HG02938 (cell line): ENCODE measurements around the gene AHNAK.

Experiments
- ATAC-seq: cut with Tn5 transposase; IDR thresholded peaks from one replicate; pipeline ENCODE4 v1.9.1; 2021; ENCODE audit warnings: mild to moderate bottlenecking, moderate library complexity; ENCODE audit not compliant: unreplicated experiment

AHNAK gene

DNA sequence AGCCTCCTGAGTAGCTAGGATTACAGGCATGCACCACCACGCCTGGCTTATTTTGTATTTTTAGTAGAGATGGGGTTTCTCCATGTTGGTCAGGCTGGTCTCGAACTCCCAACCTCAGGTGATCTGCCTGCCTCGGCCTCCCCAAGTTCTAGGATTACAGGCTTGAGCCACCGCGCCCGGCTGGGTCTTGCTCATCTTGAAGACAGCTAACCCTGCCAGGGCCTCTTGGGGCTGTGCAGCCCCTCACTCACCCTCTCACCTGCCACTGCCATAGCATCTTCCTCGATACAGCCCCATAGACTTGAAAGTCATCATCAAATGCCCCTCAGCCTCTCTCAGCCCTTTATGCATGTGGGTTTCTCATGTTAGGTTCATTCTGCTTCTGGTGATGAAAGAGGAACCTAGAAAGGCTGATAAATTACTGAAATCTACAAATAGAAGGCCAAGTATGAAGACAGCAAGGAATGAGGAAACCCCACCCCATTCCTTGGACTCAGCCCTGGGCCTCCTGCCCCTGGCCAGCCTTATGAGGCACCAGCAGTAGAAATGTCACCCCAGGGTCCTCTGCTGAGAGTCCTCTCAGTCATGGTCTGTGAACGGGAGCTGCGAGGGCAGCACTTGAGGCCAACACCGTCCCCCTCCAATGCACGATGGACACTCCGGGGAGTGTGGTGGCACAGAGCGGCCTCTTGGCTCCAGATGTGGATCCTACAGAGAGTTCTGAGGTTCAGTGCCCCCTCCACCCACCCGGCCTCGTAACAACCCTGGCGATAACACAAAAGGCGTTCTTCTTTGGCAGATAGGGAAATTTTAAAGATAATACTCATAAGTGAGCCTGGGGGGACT, 103.0 kb downstream of the AHNAK start:
- no peak for ATAC-seq

DNA sequence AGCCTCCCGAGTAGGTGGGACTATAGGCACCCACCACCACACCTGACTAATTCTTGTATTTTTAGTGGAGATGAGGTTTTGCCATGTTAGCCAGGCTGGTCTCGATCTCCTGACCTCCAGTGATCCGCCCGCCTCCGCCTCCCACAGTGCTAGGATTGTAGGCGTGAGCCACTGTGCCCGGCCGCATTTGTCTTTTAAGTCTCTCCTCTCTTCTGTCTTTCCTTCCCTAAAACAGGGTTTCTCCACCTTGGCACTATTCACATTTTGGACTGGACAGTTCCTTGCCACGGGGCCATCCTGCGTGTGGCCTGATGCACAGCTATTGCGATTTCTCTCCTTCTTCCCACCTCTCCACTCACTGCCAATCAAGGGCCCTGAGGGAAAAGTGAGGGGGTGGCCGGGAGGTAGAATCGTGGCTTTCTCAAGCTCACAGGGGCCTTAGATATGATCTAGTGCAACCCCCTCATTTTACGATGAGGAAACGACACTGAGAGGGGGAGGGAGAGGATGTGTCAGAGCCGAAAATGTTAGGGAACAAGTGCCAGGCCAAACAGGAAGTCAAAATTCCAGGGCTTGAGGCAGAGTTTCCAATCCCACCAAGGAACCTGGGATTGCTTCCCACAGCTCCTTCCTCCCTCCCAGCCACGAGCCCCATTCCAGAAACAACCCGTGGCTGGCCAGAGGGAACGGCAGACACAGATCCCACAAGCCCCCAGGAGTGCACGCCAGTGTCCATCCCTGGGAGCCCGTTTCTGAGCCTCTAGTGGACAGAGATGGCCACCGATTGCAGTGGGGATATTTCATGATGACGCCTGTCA, 106.6 kb downstream of the AHNAK start:
- ATAC-seq = no peak

DNA sequence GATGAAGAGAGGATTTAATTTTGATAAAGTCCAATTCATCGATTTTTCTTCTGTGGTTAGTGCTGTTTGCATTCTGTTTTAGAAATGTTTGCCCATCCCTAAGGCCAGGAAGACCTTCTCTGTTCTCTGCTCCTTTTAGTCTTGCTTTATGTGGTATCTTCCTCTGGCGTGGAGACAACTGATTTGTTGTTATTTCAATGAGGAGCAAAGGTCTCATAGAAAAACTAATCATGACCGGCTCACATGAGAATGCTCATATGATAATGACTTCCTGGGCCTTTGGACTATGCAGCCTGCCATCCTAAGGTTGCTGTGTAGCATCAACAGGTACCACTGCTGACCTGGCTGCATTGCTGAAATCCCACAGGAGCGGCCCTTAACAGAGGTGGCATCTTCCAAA, 108.0 kb downstream of the AHNAK start:
- ATAC-seq = no peak

DNA sequence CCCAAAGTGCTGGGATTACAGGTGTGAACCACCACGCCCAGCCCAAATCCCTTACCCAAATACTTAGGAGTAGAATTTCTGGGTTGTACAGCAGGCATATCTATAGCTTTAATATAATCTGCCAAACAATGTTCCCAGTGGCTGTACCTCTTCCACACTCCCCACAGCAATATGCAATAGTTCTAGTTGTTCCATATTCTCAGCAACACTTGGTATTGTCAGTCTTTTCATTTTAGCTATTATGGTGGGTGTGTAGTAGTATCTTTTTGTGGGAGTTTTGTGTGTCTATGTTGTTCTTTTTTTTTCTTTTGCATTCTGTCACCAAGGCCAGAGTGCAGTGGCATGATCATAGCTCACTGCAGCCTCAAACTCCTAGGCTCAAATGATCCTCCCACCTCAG, 109.0 kb downstream of the AHNAK start:
- no peak for ATAC-seq

DNA sequence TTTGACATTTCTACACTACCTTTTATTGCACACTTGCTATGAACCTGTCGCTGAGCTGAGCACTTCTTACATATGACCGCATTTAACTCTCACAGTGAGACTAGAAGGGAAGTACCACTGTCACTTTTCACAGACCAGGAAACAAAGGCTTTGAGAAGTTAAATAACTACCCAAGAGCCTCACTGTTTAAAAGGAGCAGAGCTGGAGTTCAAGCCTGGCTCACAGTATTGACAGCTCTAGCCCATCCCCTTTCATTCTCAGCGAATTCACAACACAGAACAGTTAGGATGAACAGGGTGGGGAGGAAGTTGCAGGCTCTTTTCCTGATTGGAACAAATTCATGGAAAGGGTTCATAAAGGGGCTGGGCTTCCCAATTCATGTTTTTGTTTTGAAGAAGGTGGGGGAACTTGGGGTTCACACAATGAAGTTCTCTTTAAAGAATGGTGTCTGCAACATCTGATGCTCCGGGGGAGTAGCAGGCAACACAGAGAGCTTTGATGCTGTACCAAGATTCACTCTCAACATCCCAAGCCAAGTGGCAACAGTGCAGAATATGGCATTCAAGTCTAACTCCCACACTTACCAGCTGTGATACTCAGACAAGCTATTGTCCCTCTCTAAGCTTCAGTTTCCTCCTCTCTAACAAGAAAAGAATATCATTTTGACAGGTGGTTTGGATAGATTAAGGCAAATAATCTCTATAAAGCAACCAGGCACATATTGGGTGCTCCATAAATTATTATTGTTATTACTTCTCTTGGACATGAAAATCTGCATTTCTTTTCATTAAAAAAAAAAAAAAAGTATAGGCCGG, 110.6 kb downstream of the AHNAK start:
- ATAC-seq = no peak

DNA sequence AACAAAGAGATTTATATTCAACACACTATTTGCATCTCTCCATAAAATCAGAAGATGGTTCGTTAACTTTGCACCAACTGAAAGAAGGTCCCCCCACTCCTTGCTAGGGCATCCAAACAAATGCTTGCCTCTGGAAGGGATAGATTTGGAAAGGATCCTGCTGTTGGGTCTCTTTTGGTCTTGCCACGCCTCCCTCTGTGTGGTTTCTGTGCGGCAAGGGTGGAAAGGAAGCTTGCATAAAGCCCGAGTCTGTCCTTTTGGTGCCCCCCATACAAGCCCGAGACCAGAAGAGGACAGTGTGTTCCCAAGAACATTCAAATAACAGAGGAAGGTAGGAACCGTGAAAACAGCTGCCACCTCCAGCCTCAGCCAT, 112.7 kb downstream of the AHNAK start:
- ATAC-seq = no peak

DNA sequence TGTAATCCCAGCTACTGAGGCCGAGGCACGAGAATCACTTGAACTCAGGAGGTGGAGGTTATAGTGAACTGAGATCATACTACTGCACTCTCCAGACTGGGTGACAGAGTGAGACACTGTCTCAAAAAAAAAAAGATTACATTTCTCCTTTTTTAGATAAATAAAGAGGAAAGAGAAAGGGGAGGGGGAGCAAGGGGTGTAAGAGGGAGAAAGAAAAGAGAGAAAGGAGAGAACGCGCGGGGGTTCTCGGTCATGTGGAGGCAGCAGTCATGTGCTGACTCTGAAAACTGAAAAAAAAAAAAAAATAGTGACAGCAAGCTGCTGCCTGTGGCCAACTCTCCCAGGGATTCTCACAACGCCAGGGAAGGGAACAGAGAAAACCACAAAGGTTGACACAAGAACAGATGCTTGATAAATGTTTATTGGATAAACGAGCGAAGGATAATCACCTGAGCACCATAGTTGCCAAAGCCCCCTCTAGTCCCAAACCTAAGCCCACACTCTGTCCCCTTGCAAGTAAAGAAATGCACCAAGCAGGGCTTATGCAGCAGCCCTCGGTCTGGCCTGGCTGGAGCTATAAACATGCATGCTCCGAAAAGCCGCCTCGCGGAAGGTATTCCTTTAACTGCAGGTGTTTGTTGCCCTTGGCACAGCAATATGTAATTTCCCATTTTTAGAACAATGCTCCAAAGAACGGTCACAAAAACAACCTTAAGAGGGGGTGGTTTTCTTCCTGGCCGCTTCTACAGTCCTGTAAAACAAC, 113.3 kb downstream of the AHNAK start:
- ATAC-seq = no peak

DNA sequence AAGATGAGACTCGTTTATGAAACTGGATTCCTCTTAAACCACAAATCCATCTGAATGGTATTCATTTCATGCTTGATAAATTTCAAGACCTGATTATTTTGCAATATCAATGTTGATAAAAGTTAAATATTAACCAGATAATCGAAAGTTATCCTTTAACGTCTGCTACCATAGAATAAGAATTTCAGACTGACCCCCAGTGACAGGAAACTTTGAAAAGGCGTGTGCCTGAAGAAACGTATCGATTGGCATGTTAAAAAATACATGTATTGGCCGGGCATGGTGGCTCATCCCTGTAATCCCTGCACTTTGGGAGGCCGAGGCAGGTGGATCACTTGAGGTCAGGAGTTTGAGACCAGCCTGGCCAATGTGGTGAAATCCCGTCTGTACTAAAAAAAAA, 113.9 kb downstream of the AHNAK start:
- ATAC-seq = no peak

DNA sequence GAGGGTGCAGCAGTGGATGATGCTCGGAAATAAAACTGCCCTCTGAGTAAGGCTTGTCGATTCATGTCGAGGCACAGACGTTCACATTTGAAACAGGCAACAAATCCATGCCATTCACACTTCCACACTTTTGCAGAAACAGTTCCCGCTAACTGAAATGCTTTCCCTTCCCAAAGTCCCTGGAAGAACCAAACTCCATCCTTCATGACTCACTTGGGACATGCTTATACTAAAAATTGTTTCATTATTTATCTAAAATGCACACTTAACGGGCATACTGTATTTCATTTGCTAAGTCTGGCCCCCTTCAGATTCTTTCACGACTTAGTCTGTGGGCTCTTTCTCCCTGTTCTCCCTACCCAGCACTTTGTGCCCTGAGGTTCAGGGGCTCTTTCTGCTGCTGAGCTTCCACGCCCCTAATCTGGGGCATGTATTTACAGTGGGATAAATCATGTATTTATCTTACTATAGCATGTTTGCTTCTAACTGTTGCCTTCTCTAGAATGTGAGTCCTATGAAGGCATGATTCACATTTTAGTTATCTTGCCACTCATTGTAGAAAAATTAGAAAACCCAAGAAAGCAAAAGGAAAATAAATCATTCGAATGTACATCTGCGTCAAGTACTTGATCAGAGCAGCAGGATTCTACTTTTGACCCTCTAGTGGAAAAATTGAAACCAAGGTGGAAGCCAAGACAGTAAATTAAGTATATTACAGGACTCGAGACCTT, 115.3 kb downstream of the AHNAK start:
- no peak for ATAC-seq

DNA sequence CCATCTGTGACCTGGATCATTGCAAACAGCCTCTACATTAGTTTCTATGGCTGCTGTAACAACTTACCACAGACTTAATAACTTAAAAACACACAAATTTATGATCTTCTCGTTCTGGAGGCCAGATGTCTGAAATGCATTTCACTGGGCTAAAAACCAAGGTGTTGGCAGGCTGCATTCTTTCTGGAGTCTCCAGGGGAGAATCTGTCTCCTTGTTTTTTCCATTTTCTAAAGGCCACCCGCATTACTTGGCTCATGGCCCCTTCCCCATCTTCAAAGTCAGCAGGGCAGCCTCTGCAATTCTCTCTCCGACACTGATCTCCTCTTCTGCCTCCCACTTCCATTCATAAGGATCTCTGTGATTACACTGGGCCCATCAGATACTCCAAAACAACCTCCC, 116.2 kb downstream of the AHNAK start:
- ATAC-seq = no peak

DNA sequence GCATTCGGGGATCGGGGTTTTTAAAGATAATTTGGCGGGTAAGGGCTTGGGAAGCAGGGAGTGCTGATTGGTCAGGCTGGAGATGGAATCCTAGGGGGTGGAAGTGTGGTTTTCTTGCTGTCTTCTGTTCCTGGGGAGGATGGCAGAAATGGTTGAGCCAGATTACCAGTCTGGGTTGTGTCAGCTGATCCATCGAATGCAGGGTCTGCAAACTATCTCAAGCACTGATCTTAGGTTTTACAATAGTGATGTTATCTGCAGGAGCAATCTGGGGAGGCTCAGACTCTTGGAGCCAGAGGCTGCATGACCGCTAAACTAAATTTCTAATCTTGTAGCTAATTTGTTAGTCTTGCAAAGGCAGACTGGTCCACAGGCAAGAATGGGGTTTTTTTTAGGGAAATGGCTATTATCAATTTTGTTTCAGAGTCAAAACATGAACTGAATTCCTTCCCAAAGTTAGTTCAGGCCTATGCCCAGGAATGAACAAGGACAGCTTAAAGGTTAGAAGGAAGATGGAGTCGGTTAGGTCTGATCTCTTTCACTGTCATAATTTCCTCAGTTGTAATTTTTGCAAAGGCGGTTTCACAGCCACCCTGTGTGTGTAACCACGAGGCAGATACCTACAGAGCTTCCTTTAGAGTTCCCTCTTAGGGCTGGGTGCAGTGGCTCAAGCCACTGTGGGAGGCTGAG, 117.6 kb downstream of the AHNAK start:
- ATAC-seq = no peak

DNA sequence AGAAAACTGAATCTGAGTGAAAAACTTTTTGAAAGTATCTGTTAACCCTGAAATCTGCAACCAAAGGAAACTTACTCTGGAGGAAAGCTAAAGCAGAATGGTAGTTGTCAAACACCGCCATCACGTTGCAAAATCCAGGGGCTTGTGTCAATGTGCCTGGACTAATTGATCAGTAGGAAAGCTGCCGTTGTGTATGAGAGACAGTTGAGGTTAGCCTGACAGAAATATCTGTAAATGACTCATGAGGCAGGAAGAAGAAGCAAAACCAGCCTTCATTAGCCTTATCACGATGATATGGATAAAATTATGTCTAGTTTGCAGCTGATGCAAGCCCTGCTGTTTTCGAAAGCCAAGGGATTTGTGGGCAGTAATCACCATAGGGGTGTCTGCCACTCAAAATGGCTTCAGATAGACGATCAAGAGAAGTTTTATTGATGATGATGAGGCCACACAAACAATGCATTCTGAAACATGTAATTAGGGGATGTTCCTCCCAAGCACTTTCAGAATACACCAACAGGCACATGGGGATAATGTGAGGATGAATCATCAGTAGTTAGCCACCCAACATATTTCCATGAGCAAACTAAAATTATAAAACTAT, 118.9 kb downstream of the AHNAK start:
- ATAC-seq = no peak

DNA sequence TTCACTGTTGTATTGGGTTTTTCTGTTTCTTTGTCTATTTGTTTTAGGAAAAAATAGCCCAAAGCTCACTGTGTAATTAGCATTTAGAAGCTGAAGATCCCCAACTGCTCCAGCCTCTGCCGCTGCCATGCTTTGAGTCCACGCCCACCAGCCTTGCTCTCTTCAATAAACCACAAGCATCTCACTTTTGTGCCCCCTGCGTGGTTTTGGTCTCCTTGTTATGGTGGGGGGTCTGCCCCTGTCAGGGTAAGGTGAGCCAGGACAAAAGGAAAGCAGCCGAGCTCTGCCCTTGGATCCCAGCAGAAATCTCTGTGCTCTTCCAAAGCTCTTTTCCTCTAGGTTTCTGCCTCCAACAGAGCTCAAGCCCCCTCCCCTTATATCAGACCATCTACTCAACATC, 123.6 kb downstream of the AHNAK start:
- no peak for ATAC-seq

DNA sequence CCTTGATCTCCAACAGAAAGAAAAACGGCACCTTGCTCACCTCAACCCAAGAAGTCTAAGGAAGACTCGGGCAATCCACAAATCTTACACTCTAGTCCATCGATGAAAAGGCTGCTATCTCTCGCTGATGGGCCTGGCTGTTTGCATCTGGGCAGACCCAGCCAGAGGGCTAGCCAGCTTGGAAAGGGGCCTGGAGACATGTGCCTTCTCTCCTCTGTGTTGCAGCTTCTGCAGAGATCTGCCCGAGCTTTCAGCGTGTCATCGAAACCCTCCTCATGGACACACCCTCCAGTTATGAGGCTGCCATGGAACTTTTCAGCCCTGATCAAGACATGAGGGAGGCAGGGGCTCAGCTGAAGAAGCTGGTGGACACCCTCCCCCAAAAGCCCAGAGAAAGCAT, 124.6 kb downstream of the AHNAK start:
- ATAC-seq = no peak

DNA sequence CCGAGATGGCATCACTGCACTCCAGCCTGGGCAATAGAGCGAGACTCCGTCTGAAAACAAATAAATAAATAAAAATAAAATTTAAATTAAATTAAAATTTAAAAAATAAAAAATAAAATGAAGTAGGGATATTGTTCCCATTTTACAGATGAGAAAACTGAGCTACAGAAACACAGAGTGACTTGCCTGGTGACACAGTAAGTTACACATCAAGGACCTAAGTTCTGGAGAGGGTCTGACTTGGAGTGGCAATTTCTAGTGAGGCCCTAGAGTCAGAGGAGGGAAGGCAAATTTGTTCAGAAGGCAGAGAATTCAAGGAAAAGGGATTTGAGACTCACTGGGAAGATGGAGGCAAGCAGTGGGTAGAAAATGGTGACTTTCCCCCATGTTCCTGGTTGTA, 125.7 kb downstream of the AHNAK start:
- no peak for ATAC-seq

DNA sequence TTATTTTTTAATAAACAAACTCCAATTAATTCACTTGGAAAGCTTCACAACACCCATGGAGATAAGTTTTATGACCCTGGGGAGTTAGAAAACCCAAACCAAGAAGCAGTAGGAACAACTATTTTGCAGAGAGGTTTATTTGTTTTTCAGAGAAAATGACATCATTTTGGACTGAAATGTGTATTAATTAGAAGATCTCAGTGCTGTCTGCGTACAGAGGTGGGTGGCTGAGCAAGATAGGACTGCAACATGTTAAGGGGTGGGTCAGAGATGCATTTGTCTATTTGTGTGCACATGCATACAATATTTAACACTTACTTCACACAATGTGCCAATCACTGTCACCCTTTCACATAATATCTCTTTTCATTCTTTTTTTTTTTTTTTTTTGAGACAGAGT, 126.7 kb downstream of the AHNAK start:
- ATAC-seq = no peak

DNA sequence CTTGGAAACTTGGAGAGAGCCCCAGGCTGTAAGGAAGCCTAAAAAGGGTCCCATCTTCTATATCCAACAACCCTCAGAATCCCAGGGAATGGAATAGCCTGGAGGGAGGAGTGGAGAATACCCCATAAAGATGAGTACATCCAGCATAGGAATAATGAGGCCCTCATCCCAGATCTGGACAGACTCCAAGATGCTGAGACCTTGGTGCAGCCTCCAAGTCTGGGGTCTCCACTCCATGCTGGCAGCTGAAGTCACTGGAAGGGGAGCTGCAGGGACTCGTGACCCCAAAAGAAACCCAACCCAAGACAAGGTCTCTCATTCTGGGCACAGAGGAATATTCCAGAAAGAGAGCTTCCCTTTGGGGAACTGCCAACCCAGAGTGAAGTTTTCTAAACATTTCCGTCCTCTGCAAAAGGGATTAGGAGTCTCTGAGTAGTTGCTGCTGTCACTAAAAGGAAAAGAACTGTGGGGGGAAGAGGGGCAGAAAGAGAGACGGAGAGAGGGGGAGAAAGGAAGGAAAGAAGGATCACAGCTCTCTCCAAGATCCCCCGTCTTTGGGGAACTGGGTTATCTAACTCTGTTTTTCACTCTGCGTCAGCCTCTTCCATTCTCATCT, 127.2 kb downstream of the AHNAK start:
- no peak for ATAC-seq

DNA sequence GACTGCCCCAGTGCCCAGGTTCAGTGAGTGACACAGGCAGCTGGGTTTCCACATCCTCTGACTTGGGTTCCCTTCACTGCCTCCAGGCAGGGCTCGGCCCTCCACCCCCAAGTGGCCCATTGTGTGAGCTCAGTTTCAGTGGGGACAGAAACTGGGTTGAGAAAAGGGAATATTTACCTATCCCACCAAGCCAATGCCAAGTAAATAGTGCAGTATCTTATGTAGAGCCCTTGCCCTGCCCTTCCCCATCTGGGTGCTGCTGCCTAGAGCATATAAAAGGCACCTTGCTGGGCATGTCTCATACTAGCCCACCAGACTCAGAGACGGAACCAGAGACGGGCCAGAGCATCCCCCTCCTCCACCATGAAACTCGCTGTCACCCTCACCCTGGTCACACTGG, 127.9 kb downstream of the AHNAK start, which contains the start of gene SCGB1A1:
SCGB1A1 (plus strand) TSS at position 301 of the 400 bp plus-strand sequence; CDS start at position 364, 63 bp downstream.
- no peak for ATAC-seq
